Fibroblast of the aortic adventitia (primary cell): Measurements from ENCODE around the gene INSYN2B. TPM values are rescaled to one million over a fixed set of nuclear protein-coding genes. Genes with fewer than 3 reads are reported as not detected.

ENCODE experiments used
- DNase-seq: peaks from one replicate; pipeline ENCODE4 v3.0.0-alpha.2; 2010; ENCODE audit warnings: low read depth
- H3K4me3 ChIP-seq: 2 replicates; pipeline ENCODE4 v1.5.1; 2011; ENCODE audit warnings: low read depth, mild to moderate bottlenecking, control low read depth, low read length, moderate library complexity
- CTCF ChIP-seq: IDR thresholded peaks from 2 replicates; pipeline ENCODE4 v1.5.1; 2011; ENCODE audit warnings: mild to moderate bottlenecking, low read length, control low read depth, inconsistent platforms; ENCODE audit not compliant: insufficient read depth
- total RNA-seq: library from RNA; depleted of rRNA; stranded (reverse); fragments of >200 nt; gene quantifications from 2 replicates; pipeline ENCODE4 v1.2.3, GENCODE V29; 2012; ENCODE audit warnings: low replicate concordance

INSYN2B gene
- total RNA-seq, 1 donor = 19.7 TPM

GRCh38 chr5:169950333-169950732, 30.0 kb downstream of the INSYN2B start:
- no peak overlapping the region for H3K4me3 ChIP-seq
- TF ChIP-seq CTCF = no peak
- DNase-seq = no peak

- TF ChIP-seq CTCF = no peak
- no peak overlapping the region for H3K4me3 ChIP-seq
- DNase-seq = no peak
Measured at GRCh38 chr5:169946743-169947295, 33.5 kb downstream of the INSYN2B start.

GRCh38 chr5:169945831-169946261, 34.4 kb downstream of the INSYN2B start:
- H3K4me3 ChIP-seq = peak overlapping the region; percentile 36
- TF ChIP-seq CTCF = no peak
- peak; percentile 95 for DNase-seq

GRCh38 chr5:169944922-169945680, 35.2 kb downstream of the INSYN2B start:
- H3K4me3 ChIP-seq = peak overlapping the region; percentile 36
- no peak for TF ChIP-seq CTCF
- DNase-seq = no peak

- TF ChIP-seq CTCF = no peak
Measured at GRCh38 chr5:169944115-169944514, 36.2 kb downstream of the INSYN2B start.

GRCh38 chr5:169943026-169943425, 37.3 kb downstream of the INSYN2B start:
- no peak for DNase-seq
- TF ChIP-seq CTCF = no peak
- H3K4me3 ChIP-seq = no peak overlapping the region

More at GRCh38 chr5:169944115-169944514, 36.2 kb downstream of the INSYN2B start:
- no peak for DNase-seq
- H3K4me3 ChIP-seq = no peak overlapping the region
